Limb (tissue), 2 donors: ENCODE data around the gene HHAT.

ENCODE experiments used
- DNase-seq, 2 donors: peaks; one replicate each; pipeline ENCODE4 v3.0.0-alpha.2; 2016; ENCODE audit errors: extremely low spot score in 2 of 2

Gene HHAT

GRCh38 chr1:210328746-210329503 is at the start of gene HHAT:
TSS of gene HHAT (plus strand) at chr1:210328902. CDS start at chr1:210348976, 20,074 bp downstream.
- DNase-seq = peak; percentile 70 to 86

- DNase-seq = no peak
Measured at GRCh38 chr1:210280221-210280620, 48.5 kb upstream of the HHAT start.

- no peak for DNase-seq
Measured at GRCh38 chr1:210288116-210288515, 40.6 kb upstream of the HHAT start.

GRCh38 chr1:210289248-210289647 is 39.5 kb upstream of the HHAT start:
- no peak for DNase-seq

GRCh38 chr1:210291081-210291764 is 37.5 kb upstream of the HHAT start:
- DNase-seq = peak; percentile 55 to 67

GRCh38 chr1:210291786-210292230 is 36.9 kb upstream of the HHAT start:
- peak in 1 of 2 donors; percentile 90 for DNase-seq

- DNase-seq = peak; percentile 90 to 100
Measured at GRCh38 chr1:210292231-210292871, 36.4 kb upstream of the HHAT start.

GRCh38 chr1:210293171-210293607 is 35.5 kb upstream of the HHAT start:
- peak; percentile 80 to 88 for DNase-seq

GRCh38 chr1:210294999-210295745 is 33.5 kb upstream of the HHAT start:
- DNase-seq = peak; percentile 70 to 80

- DNase-seq = no peak
Measured at GRCh38 chr1:210296682-210297081, 32.0 kb upstream of the HHAT start.

- DNase-seq = no peak
Measured at GRCh38 chr1:210298296-210298695, 30.4 kb upstream of the HHAT start.

GRCh38 chr1:210298936-210299335 is 29.8 kb upstream of the HHAT start:
- DNase-seq = no peak

- DNase-seq = no peak
Measured at GRCh38 chr1:210299501-210299900, 29.2 kb upstream of the HHAT start.

GRCh38 chr1:210300923-210301614 is 27.6 kb upstream of the HHAT start:
- DNase-seq = no peak

- DNase-seq = peak in 1 of 2 donors; percentile 76
Measured at GRCh38 chr1:210301615-210302000, 27.1 kb upstream of the HHAT start.

GRCh38 chr1:210302501-210302900 is 26.2 kb upstream of the HHAT start:
- peak in 1 of 2 donors; percentile 41 for DNase-seq

GRCh38 chr1:210303391-210303790 is 25.3 kb upstream of the HHAT start:
- no peak for DNase-seq

GRCh38 chr1:210310562-210311153 is 18.0 kb upstream of the HHAT start:
- DNase-seq = no peak

- no peak for DNase-seq
Measured at GRCh38 chr1:210311726-210312493, 16.8 kb upstream of the HHAT start.
